K562 (cell line): ENCODE measurements around the gene HPDL. TPM values are rescaled to one million over a fixed set of nuclear protein-coding genes. Genes with fewer than 3 reads are reported as not detected.

Experiments
- BACH1 ChIP-seq: fragments of 200-800 bp; sonication (Bioruptor generic); IDR thresholded peaks from 2 replicates; pipeline ENCODE4 v1.6.1; 2016; ENCODE audit warnings: missing genetic modification characterization, missing compliant biosample characterization
- BRF1 ChIP-seq: IDR thresholded peaks from 3 replicates; pipeline ENCODE4 v1.6.1; 2011; ENCODE audit warnings: borderline replicate concordance, mild to moderate bottlenecking; ENCODE audit not compliant: insufficient read length; ENCODE audit errors: extremely low read depth
- CREM ChIP-seq: IDR thresholded peaks from 2 replicates; pipeline ENCODE4 v1.6.1; 2014; ENCODE audit warnings: antibody characterized with exemption, low read depth
- ETS1 ChIP-seq: conservative IDR thresholded peaks from 2 replicates; pipeline ENCODE4 v1.6.1; 2011; ENCODE audit warnings: low read depth, mild to moderate bottlenecking, low read length; ENCODE audit not compliant: control insufficient read depth
- HOXB6 ChIP-seq: fragments of 250-450 bp; sonication (Bioruptor Pico); IDR thresholded peaks from 2 replicates; pipeline ENCODE4 v1.5.1; 2022; ENCODE audit warnings: mild to moderate bottlenecking, borderline replicate concordance
- MCM7 ChIP-seq, 2 experiments: fragments of 450-650 bp; IDR thresholded peaks; 2 replicates each; pipeline ENCODE4 v1.6.1; 2016 to 2018
- MTA1 ChIP-seq: fragments of 450-650 bp; IDR thresholded peaks from 2 replicates; pipeline ENCODE4 v1.6.1; 2017; ENCODE audit warnings: borderline replicate concordance
- MTF1 ChIP-seq: fragments of 250-450 bp; sonication (Bioruptor Pico); IDR thresholded peaks from 2 replicates; pipeline ENCODE4 v1.9.0; 2021; ENCODE audit warnings: moderate library complexity, mild to moderate bottlenecking, inconsistent platforms, borderline replicate concordance
- MYC ChIP-seq, 2 experiments: fragments of 250-450 bp in 1 of 2; sonication (Bioruptor Pico) in 1 of 2; IDR thresholded peaks; 2 replicates each; pipeline versions ENCODE4 v1.5.1 to v1.6.1; 2012 to 2021; ENCODE audit warnings: low read depth in 2 of 2, borderline replicate concordance in 1 of 2, improper control_type of control experiment in 1 of 2, low read length in 1 of 2, mild to moderate bottlenecking in 1 of 2, moderate library complexity in 1 of 2
- NFE2L1 ChIP-seq: fragments of 450-650 bp; IDR thresholded peaks from 2 replicates; pipeline ENCODE4 v1.6.1; 2016; ENCODE audit warnings: missing genetic modification characterization, low read depth, mild to moderate bottlenecking, missing compliant biosample characterization, moderate library complexity, borderline replicate concordance
- NFIX ChIP-seq: fragments of 250-450 bp; sonication (Bioruptor Pico); IDR thresholded peaks from 2 replicates; pipeline ENCODE4 v1.4.0; 2020; ENCODE audit warnings: low read depth, mild to moderate bottlenecking, moderate library complexity
- NFRKB ChIP-seq: fragments of 450-650 bp; IDR thresholded peaks from 2 replicates; pipeline ENCODE4 v1.6.1; 2016; ENCODE audit warnings: low read depth
- NR2C1 ChIP-seq, 2 experiments: fragments of 450-650 bp; IDR thresholded peaks; 2 replicates each; pipeline ENCODE4 v1.6.1; 2017; ENCODE audit warnings: mild to moderate bottlenecking in 2 of 2, antibody characterized with exemption in 1 of 2, inconsistent platforms in 1 of 2, missing compliant biosample characterization in 1 of 2, missing genetic modification characterization in 1 of 2
- PRMT5 ChIP-seq: sonication (generic); formaldehyde crosslinking; IDR thresholded peaks from 2 replicates; pipeline ENCODE4 v1.5.0; 2020; ENCODE audit warnings: missing genetic modification reagents
- RNF2 ChIP-seq: sonication (generic); IDR thresholded peaks from 2 replicates; pipeline ENCODE4 v1.6.1; 2016
- RNF219 ChIP-seq: fragments of 250-450 bp; sonication (Bioruptor Pico); IDR thresholded peaks from 2 replicates; pipeline ENCODE4 v1.5.0; 2022; ENCODE audit warnings: mild to moderate bottlenecking
- SMAD4 ChIP-seq: fragments of 250-450 bp; sonication (Bioruptor Pico); conservative IDR thresholded peaks from 2 replicates; pipeline ENCODE4 v1.8.0; 2021; ENCODE audit warnings: inconsistent platforms, mild to moderate bottlenecking, moderate library complexity
- SNIP1 ChIP-seq: fragments of 450-650 bp; IDR thresholded peaks from 2 replicates; pipeline ENCODE4 v1.7.1; 2017; ENCODE audit warnings: low read depth, mild to moderate bottlenecking
- SOX6 ChIP-seq: fragments of 450-650 bp; IDR thresholded peaks from 2 replicates; pipeline ENCODE4 v1.6.1; 2014; ENCODE audit warnings: mild to moderate bottlenecking
- SRSF7 ChIP-seq: fragments of 200-400 bp; formaldehyde crosslinking; optimal IDR thresholded peaks from 2 replicates; pipeline ENCODE3; 2017; ENCODE audit warnings: mild to moderate bottlenecking, low read depth, low read length
- TCF7 ChIP-seq: sonication (generic); IDR thresholded peaks from 2 replicates; pipeline ENCODE4 v1.6.1; 2016; ENCODE audit warnings: antibody characterized with exemption, borderline replicate concordance
- ZBTB33 ChIP-seq: sonication (generic); formaldehyde crosslinking; IDR thresholded peaks from 2 replicates; pipeline ENCODE4 v1.8.1; 2023; ENCODE audit warnings: mild to moderate bottlenecking, missing genetic modification reagents
- ZNF197 ChIP-seq: fragments of 200-800 bp; sonication (Bioruptor generic); IDR thresholded peaks from 2 replicates; pipeline ENCODE4 v1.6.1; 2016; ENCODE audit warnings: low read depth, missing genetic modification characterization, missing compliant biosample characterization
- polyA plus RNA-seq, 8 experiments: library from polyadenylated mRNA; depleted of rRNA in 4 of 8; stranded (reverse) in 5 of 8; unstranded in 3 of 8; fragments of >200 nt; fragmentation: Nextera tagmentation in 2 of 8; fragmentation: Illumina TruSeq in 1 of 8; extraction: Ambion mirVana in 2 of 8; extraction: Trizol in 1 of 8; gene quantifications; 2 replicates each; pipeline versions ENCODE4 v1.2.1 to v1.2.3, GENCODE V29; 2011 to 2014; ENCODE audit warnings: inconsistent platforms in 1 of 8, missing spikeins in 1 of 8
- total RNA-seq, 7 experiments: library from RNA; depleted of rRNA in 6 of 7; stranded (reverse); fragments of >200 nt in 6 of 7; fragmentation: Illumina TruSeq in 2 of 7; extraction: Trizol in 2 of 7; gene quantifications; 2 replicates each; pipeline versions ENCODE4 v1.2.1 to v1.2.3, GENCODE V29; 2011 to 2021; ENCODE audit warnings: low replicate concordance in 1 of 7

HPDL gene
- total and polyA plus RNA-seq, 9 of the 15 experiments (the other 6 are each of a cell fraction or from before 2014, with no cell fraction given) = not detected

- TF ChIP-seq RNF219 (CRISPR knock-in tag) (no peak), CREM (no peak), MCM7 (IDR thresholded peaks at IDR 0.05) (no peak), MYC (IDR thresholded peaks at IDR 0.05; ENCODE audit: low read depth, low read length) (no peak), MYC (CRISPR knock-in tag; IDR thresholded peaks at IDR 0.05; ENCODE audit: borderline replicate concordance, low read depth) (no peak), TCF7 (no peak), SNIP1 (no peak), ETS1 (no peak), SRSF7 (no peak), HOXB6 (CRISPR knock-in tag) (no peak), NR2C1 (IDR thresholded peaks at IDR 0.05) (no peak), NR2C1 (tag; IDR thresholded peaks at IDR 0.05) (no peak), NFIX (CRISPR knock-in tag) (peak; percentile 84), MTA1 (no peak), BACH1 (no peak), ZNF197 (CRISPR knock-in tag) (no peak), ZBTB33 (CRISPR knock-in tag) (no peak), MTF1 (no peak), PRMT5 (CRISPR knock-in tag) (no peak), SMAD4 (CRISPR knock-in tag) (no peak), RNF2 (no peak), NFRKB (no peak), NFE2L1 (no peak), BRF1 (no peak), SOX6 (no peak)
Measured at GRCh38 chr1:45325851-45326506, 716 bp upstream of the HPDL start (continued).
